HG03342 (cell line): ENCODE measurements around the gene TUB.

Experiments
- ATAC-seq: cut with Tn5 transposase; IDR thresholded peaks from one replicate; pipeline ENCODE4 v1.9.1; 2021; ENCODE audit warnings: mild to moderate bottlenecking, moderate library complexity; ENCODE audit not compliant: unreplicated experiment

Gene TUB

GRCh38 chr11:8045839-8046238 lies 35.2 kb upstream of the TUB start:
- no peak for ATAC-seq

GRCh38 chr11:8047382-8047781 lies 33.6 kb upstream of the TUB start:
- no peak for ATAC-seq

GRCh38 chr11:8049084-8049483 lies 31.9 kb upstream of the TUB start:
- no peak for ATAC-seq

GRCh38 chr11:8055091-8055835 lies 25.7 kb upstream of the TUB start:
- ATAC-seq, result no peak

GRCh38 chr11:8055836-8056526 lies 25.0 kb upstream of the TUB start:
- ATAC-seq, result no peak

- ATAC-seq, result no peak
These were observed 24.1 kb upstream of the TUB start for GRCh38 chr11:8056810-8057463.

GRCh38 chr11:8058216-8058615 lies 22.8 kb upstream of the TUB start:
- ATAC-seq, result no peak

- ATAC-seq, result no peak
These were observed 22.0 kb upstream of the TUB start for GRCh38 chr11:8059030-8059429.

GRCh38 chr11:8059571-8060011 lies 21.4 kb upstream of the TUB start:
- ATAC-seq, result no peak

- ATAC-seq, result no peak
These were observed 20.8 kb upstream of the TUB start for GRCh38 chr11:8060146-8060719.

GRCh38 chr11:8060801-8061554 lies 20.0 kb upstream of the TUB start:
- ATAC-seq, result no peak

- ATAC-seq, result no peak
These were observed 19.2 kb upstream of the TUB start for GRCh38 chr11:8061555-8062428.

GRCh38 chr11:8062781-8063257 lies 18.2 kb upstream of the TUB start:
- ATAC-seq, result no peak

- no peak for ATAC-seq
These were observed 17.7 kb upstream of the TUB start for GRCh38 chr11:8063324-8063723.

GRCh38 chr11:8065031-8065430 lies 16.0 kb upstream of the TUB start:
- no peak for ATAC-seq

- no peak for ATAC-seq
These were observed 14.7 kb upstream of the TUB start for GRCh38 chr11:8066036-8066910.

- ATAC-seq, result no peak
These were observed 14.0 kb upstream of the TUB start for GRCh38 chr11:8066911-8067455.

GRCh38 chr11:8067567-8067928 lies 13.5 kb upstream of the TUB start:
- ATAC-seq, result no peak
